ENCODE data around the gene LOXL4. TPM values are rescaled to one million over a fixed set of nuclear protein-coding genes. Genes with fewer than 3 reads are reported as not detected.

Gene LOXL4
- total RNA-seq, 1 experiment from 2014 or later: 0.13 TPM

GRCh38 chr10:98261436-98262277, 6.3 kb downstream of the LOXL4 start:
- H2BK120ac ChIP-seq (ENCODE audit: low read depth, low read length, poor library complexity, severe bottlenecking): no peak overlapping the region
- Mint-ChIP-seq H3K36me3 (ENCODE audit: insufficient read depth in 1 of 3, low read depth in 3 of 3) (no peaks in the 10 kb centered on the region), H3K27ac (no peak overlapping the region), H3K27me3 (ENCODE audit: low read depth) (peaks cover 10% of the 10 kb centered on the region), H3K4me3 (no peak overlapping the region), H3K4me1 (peaks cover 8% of the 10 kb centered on the region in 2 experiments), H3K9me3 (no peaks in the 10 kb centered on the region)
- no peak overlapping the region for H4K5ac ChIP-seq (ENCODE audit: insufficient read length, low read depth, low read length)
- H3K4ac ChIP-seq (ENCODE audit: low read depth, low read length): no peak overlapping the region
- no peaks in the 10 kb centered on the region for H4K20me1 ChIP-seq (ENCODE audit: control insufficient read depth, insufficient read depth, insufficient read length)
- H3K4me1 ChIP-seq (ENCODE audit: insufficient read depth, low read length): no peaks in the 10 kb centered on the region
- no peak overlapping the region for H4K8ac ChIP-seq (replicated peaks; ENCODE audit: insufficient read length, low read depth, low read length)
- H4K91ac ChIP-seq (ENCODE audit: insufficient read length, low read depth, low read length): no peak overlapping the region
- WGBS (ENCODE audit: extremely low coverage, insufficient read length, low lambda C conversion rate): no CpG with 5 or more reads among the region's 15 CpGs
- no peak overlapping the region for H3K27ac ChIP-seq (ENCODE audit: insufficient read length, low read depth, low read length)
- H3K9me3 ChIP-seq (ENCODE audit: control insufficient read depth, low read depth, low read length): no peaks in the 10 kb centered on the region
- H3K27me3 ChIP-seq (ENCODE audit: insufficient read depth, low read length): no peaks in the 10 kb centered on the region
- H3K23me2 ChIP-seq (ENCODE audit: insufficient read length, low read depth, low read length, poor library complexity, severe bottlenecking): no peaks in the 10 kb centered on the region
- no peaks in the 10 kb centered on the region for H3K79me2 ChIP-seq (ENCODE audit: insufficient read depth, low read length)
- no peak overlapping the region for H3K9ac ChIP-seq (ENCODE audit: extremely low read depth, insufficient read length, low read length)
- H2AFZ ChIP-seq (ENCODE audit: low read length): no peak overlapping the region
- no peak for TF ChIP-seq CTCF (conservative IDR thresholded peaks at IDR 0.05)
- H3T11ph ChIP-seq (ENCODE audit: low read length): no peak overlapping the region
- no peak overlapping the region for H3K14ac ChIP-seq (ENCODE audit: insufficient read depth, low read length)
- H2AK5ac ChIP-seq (ENCODE audit: insufficient read length, low read length): no peak overlapping the region
- H3K23ac ChIP-seq (ENCODE audit: insufficient read length, low read depth, low read length): no peak overlapping the region
- no peak for DNase-seq
- no peak overlapping the region for H2BK12ac ChIP-seq (ENCODE audit: insufficient read length, low read depth, low read length)
- no peak overlapping the region for H3K18ac ChIP-seq (ENCODE audit: insufficient read length, low read depth, low read length)
- no peak overlapping the region for H2BK20ac ChIP-seq (ENCODE audit: low read depth, low read length, poor library complexity, severe bottlenecking)
- no peak overlapping the region for H2BK5ac ChIP-seq (ENCODE audit: insufficient read length, low read length)
- H3K79me1 ChIP-seq (ENCODE audit: insufficient read depth, low read depth, low read length, poor library complexity, severe bottlenecking): no peaks in the 10 kb centered on the region
- no peak overlapping the region for H3K56ac ChIP-seq (ENCODE audit: insufficient read length, low read depth, low read length)
- no peak overlapping the region for H3K4me2 ChIP-seq (ENCODE audit: insufficient read depth, insufficient read length, low read length)
- H2BK15ac ChIP-seq (ENCODE audit: low read depth, low read length): no peak overlapping the region

Measured in H9 (cell line).